Activated CD4-positive, CD25-positive, alpha-beta regulatory T cell treated with anti-CD3 and anti-CD28 coated beads, Interleukin-2, amount 50 U/mL, for 24 hours (primary cell): ENCODE results near the gene SERPINH1.
"Not testable (repeated sequence)": the region's sequence is repeated elsewhere in the genome, so short reads cannot be mapped to it uniquely, and the experiment has no call there.

Experiments used
- ATAC-seq, 2 donors: fragments of 150-1000 bp; cut with Tn5 transposase; one replicate each; pipeline ENCODE4 v1.10.0; 2021; ENCODE audit warnings: mild to moderate bottlenecking in 1 of 2, moderate library complexity in 1 of 2

The SERPINH1 gene

GRCh38 chr11:75578977-75579376 lies 16.9 kb downstream of the SERPINH1 start:
- ATAC-seq = no peak

- ATAC-seq = no peak
Measured at GRCh38 chr11:75579841-75580240, 17.8 kb downstream of the SERPINH1 start.

GRCh38 chr11:75582506-75582894 lies 20.4 kb downstream of the SERPINH1 start:
- peak in 1 of 2 donors; percentile 36 for ATAC-seq

GRCh38 chr11:75582895-75583717 lies 21.1 kb downstream of the SERPINH1 start:
- ATAC-seq = peak; percentile 52 to 93

GRCh38 chr11:75583718-75584658 lies 21.9 kb downstream of the SERPINH1 start:
- no peak for ATAC-seq

GRCh38 chr11:75584659-75585292 lies 22.7 kb downstream of the SERPINH1 start:
- ATAC-seq = not testable (repeated sequence)

GRCh38 chr11:75585293-75585670 lies 23.2 kb downstream of the SERPINH1 start:
- no peak for ATAC-seq

GRCh38 chr11:75586395-75586794 lies 24.3 kb downstream of the SERPINH1 start:
- no peak for ATAC-seq

GRCh38 chr11:75588051-75588481 lies 26.0 kb downstream of the SERPINH1 start:
- no peak for ATAC-seq

GRCh38 chr11:75589051-75589450 lies 27.0 kb downstream of the SERPINH1 start:
- no peak for ATAC-seq

- no peak for ATAC-seq
Measured at GRCh38 chr11:75589933-75590332, 27.9 kb downstream of the SERPINH1 start.

GRCh38 chr11:75591371-75591770 lies 29.3 kb downstream of the SERPINH1 start:
- ATAC-seq = no peak

- ATAC-seq = no peak
Measured at GRCh38 chr11:75591966-75592365, 29.9 kb downstream of the SERPINH1 start.

GRCh38 chr11:75592715-75593114 lies 30.7 kb downstream of the SERPINH1 start:
- ATAC-seq = no peak

- ATAC-seq = no peak
Measured at GRCh38 chr11:75593286-75593915, 31.3 kb downstream of the SERPINH1 start.

GRCh38 chr11:75594211-75594610 lies 32.2 kb downstream of the SERPINH1 start:
- no peak for ATAC-seq

- no peak for ATAC-seq
Measured at GRCh38 chr11:75595429-75595828, 33.4 kb downstream of the SERPINH1 start.

- no peak for ATAC-seq
Measured at GRCh38 chr11:75596914-75597313, 34.9 kb downstream of the SERPINH1 start.

GRCh38 chr11:75597636-75598035 lies 35.6 kb downstream of the SERPINH1 start:
- no peak for ATAC-seq

GRCh38 chr11:75598264-75598663 lies 36.2 kb downstream of the SERPINH1 start:
- ATAC-seq = no peak

- no peak for ATAC-seq
Measured at GRCh38 chr11:75598900-75599299, 36.8 kb downstream of the SERPINH1 start.

- ATAC-seq = no peak
Measured at GRCh38 chr11:75600356-75600755, 38.3 kb downstream of the SERPINH1 start.

- ATAC-seq = no peak
Measured at GRCh38 chr11:75601494-75601893, 39.4 kb downstream of the SERPINH1 start.
